ENCODE results near the gene CAMKMT. TPM values are rescaled to one million over a fixed set of nuclear protein-coding genes. Genes with fewer than 3 reads are reported as not detected.

Gene CAMKMT
- total RNA-seq, 6 experiments from 2014 or later = 5.1 to 8.6 (median 7.0) TPM

DNA sequence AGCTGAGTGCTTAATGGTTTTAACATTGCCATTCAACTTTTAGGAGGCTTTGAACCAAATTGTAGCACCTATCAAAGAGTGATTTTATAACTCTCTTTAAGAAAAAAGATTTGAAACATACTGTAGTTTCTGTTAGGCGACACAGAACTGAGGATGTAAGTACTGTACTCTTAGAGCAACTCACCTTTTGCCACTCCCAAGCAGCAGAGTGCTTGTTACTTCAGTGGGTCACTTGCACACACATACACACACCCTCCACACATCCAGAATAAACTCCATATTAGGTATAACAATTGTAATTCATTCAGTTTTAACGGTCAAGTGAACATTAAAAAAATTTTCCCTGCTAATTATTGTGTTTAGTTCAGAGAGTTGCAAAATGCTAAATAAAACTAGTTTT is 118.3 kb downstream of the CAMKMT start:
- no peak overlapping the region for H3K4me3 Mint-ChIP-seq
- H3K4me1 Mint-ChIP-seq (ENCODE audit: low read depth) = peaks cover 11% of the 10 kb centered on the region; the same call in 1 of the 2 replicates
- H3K36me3 Mint-ChIP-seq (ENCODE audit: low read depth) = no peaks in the 10 kb centered on the region
- H3K27me3 Mint-ChIP-seq (ENCODE audit: insufficient read depth) = no peaks in the 10 kb centered on the region
- TF ChIP-seq, protein P1, sequence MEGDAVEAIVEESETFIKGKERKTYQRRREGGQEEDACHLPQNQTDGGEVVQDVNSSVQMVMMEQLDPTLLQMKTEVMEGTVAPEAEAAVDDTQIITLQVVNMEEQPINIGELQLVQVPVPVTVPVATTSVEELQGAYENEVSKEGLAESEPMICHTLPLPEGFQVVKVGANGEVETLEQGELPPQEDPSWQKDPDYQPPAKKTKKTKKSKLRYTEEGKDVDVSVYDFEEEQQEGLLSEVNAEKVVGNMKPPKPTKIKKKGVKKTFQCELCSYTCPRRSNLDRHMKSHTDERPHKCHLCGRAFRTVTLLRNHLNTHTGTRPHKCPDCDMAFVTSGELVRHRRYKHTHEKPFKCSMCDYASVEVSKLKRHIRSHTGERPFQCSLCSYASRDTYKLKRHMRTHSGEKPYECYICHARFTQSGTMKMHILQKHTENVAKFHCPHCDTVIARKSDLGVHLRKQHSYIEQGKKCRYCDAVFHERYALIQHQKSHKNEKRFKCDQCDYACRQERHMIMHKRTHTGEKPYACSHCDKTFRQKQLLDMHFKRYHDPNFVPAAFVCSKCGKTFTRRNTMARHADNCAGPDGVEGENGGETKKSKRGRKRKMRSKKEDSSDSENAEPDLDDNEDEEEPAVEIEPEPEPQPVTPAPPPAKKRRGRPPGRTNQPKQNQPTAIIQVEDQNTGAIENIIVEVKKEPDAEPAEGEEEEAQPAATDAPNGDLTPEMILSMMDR (IDR thresholded peaks at IDR 0.05) = no peak
- H3K9me3 Mint-ChIP-seq = no peaks in the 10 kb centered on the region
- H3K27ac Mint-ChIP-seq = no peak overlapping the region
- no peak for DNase-seq

DNA sequence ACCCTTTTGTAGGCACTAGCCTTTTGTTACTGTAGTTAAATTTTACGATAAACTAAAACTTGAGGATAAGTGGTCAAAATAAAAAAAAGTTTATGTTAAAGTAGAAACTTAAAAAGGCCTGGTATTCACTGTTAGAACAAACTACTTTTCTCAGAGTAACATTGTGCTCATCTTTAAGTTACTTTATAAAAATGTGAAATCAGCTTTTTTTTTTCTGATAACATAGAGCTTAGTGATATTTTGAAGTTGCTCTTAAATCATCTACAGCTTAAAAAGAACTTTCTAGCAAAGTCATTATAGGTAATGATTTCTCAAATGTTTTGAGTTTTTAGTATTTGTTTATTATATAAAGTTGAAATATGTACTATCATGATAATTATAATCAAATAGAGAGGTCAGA is 125.3 kb downstream of the CAMKMT start:
- no peak for DNase-seq
- Mint-ChIP-seq H3K27me3 (ENCODE audit: insufficient read depth) (0 out of 2 replicates have a peak, but pooled peaks cover 1% of the 10 kb centered on the region), H3K4me3 (no peak overlapping the region), H3K9me3 (no peaks in the 10 kb centered on the region), H3K4me1 (ENCODE audit: low read depth) (no peaks in the 10 kb centered on the region), H3K27ac (no peak overlapping the region), H3K36me3 (ENCODE audit: low read depth) (no peaks in the 10 kb centered on the region)
- TF ChIP-seq, protein P1 (IDR thresholded peaks at IDR 0.05) = no peak

DNA sequence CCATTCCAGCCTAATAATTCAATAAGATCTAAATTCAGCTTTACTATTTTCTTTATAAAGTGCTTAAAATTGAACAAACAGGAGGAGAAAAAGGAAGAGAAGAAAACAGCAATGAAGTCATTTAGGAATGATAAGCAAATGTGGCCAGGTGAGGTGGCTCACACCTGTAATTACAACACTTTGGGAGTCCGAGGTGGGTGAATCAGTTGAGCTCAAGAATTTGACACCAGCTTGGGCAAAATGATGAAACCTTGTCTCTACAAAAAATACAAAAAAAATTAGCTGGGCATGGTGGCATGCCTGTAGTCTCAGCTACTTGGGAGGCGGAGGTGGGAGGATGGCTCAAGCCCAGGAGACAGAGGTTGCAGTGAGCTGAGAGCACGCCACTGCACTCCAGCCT is 129.0 kb downstream of the CAMKMT start:
- Mint-ChIP-seq H3K36me3 (ENCODE audit: low read depth) (no peaks in the 10 kb centered on the region), H3K9me3 (no peaks in the 10 kb centered on the region), H3K27me3 (ENCODE audit: insufficient read depth) (no peaks in the 10 kb centered on the region), H3K4me3 (no peak overlapping the region), H3K27ac (no peak overlapping the region), H3K4me1 (ENCODE audit: low read depth) (no peaks in the 10 kb centered on the region)
- TF ChIP-seq, protein P1 (IDR thresholded peaks at IDR 0.05) = no peak
- no peak for DNase-seq

DNA sequence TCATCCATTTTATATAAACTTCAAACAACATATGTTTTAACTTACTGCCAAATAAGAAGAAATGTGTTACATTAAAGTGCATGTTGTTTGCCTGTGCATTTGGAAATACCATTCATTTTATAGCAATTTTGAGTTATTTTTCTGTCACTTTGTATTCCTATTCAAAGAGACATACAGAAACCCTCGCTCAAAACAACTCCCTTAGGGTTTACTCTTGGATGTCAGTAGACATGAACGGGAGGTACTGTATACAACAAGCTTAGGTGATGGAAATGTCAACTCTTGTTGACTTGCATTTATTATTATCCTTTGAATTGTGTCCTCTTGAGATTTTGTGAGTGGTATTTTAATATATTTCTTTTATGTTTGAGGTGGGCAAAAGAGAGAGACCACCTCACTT is 132.3 kb downstream of the CAMKMT start:
- Mint-ChIP-seq H3K4me1 (ENCODE audit: low read depth) (no peaks in the 10 kb centered on the region), H3K27ac (no peak overlapping the region), H3K36me3 (ENCODE audit: low read depth) (no peaks in the 10 kb centered on the region), H3K9me3 (no peaks in the 10 kb centered on the region), H3K27me3 (ENCODE audit: insufficient read depth) (no peaks in the 10 kb centered on the region), H3K4me3 (no peak overlapping the region)
- TF ChIP-seq, protein P1 (IDR thresholded peaks at IDR 0.05) = no peak
- no peak for DNase-seq

DNA sequence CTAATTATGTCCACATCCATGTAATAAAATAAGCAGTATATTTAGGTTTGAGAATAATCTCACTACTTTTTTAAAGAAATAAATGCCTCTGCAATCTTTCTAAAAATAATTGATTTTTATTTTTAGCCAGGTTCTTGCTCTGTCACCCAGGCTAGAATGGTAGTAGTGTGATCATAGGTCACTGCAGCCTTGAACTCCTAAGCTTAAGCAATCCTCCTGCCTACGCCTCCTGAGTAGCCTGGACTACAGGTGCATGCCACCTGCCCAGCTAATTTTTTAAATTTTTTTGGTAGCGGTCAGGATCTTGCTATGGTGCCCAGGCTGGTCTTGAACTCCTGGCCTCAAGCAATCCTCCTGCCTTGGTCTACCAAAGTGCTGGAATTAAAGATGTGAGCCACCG is 133.3 kb downstream of the CAMKMT start:
- Mint-ChIP-seq H3K4me1 (ENCODE audit: low read depth) (no peaks in the 10 kb centered on the region), H3K27ac (no peak overlapping the region), H3K9me3 (no peaks in the 10 kb centered on the region), H3K27me3 (ENCODE audit: insufficient read depth) (no peaks in the 10 kb centered on the region), H3K4me3 (no peak overlapping the region), H3K36me3 (ENCODE audit: low read depth) (no peaks in the 10 kb centered on the region)
- TF ChIP-seq, protein P1 (IDR thresholded peaks at IDR 0.05) = no peak
- DNase-seq = no peak

DNA sequence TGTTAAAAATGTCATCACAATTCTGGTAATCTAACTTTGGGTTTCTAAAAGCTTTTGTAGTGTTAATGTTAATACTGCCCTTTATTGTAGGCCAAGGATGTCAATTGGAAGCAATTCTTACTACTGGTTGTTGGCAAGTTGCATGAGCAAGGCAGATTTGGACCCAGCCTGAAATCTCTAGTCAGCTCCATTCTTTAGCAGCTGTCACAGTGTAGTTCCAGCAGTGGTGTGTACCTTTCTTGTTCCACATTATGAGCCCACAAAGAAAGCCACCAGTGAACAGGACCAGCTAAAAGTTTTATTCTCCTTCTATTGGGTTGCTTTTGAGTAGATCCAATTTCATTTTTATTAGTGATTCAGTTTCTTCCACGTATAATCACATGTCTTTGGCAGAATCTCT is 133.8 kb downstream of the CAMKMT start:
- Mint-ChIP-seq H3K27me3 (ENCODE audit: insufficient read depth) (no peaks in the 10 kb centered on the region), H3K27ac (no peak overlapping the region), H3K36me3 (ENCODE audit: low read depth) (no peaks in the 10 kb centered on the region), H3K4me1 (ENCODE audit: low read depth) (no peaks in the 10 kb centered on the region), H3K9me3 (no peaks in the 10 kb centered on the region), H3K4me3 (no peak overlapping the region)
- DNase-seq = no peak
- TF ChIP-seq, protein P1 (IDR thresholded peaks at IDR 0.05) = no peak
